ENCODE measurements around the gene NTN1.

The NTN1 gene

GRCh38 chr17:9175700-9176467, 154.6 kb downstream of the NTN1 start:
- no peak for DNase-seq (ENCODE audit: low read depth)
- H3K4me3 ChIP-seq (ENCODE audit: low read depth, low read length): no peak overlapping the region

GRCh38 chr17:9177212-9177611, 155.9 kb downstream of the NTN1 start:
- no peak for DNase-seq (ENCODE audit: low read depth)
- no peak overlapping the region for H3K4me3 ChIP-seq (ENCODE audit: low read depth, low read length)

GRCh38 chr17:9178319-9178718, 157.0 kb downstream of the NTN1 start:
- DNase-seq (ENCODE audit: low read depth): no peak
- H3K4me3 ChIP-seq (ENCODE audit: low read depth, low read length): no peak overlapping the region

GRCh38 chr17:9179602-9180001, 158.3 kb downstream of the NTN1 start:
- no peak overlapping the region for H3K4me3 ChIP-seq (ENCODE audit: low read depth, low read length)
- DNase-seq (ENCODE audit: low read depth): no peak

GRCh38 chr17:9181640-9182039, 160.3 kb downstream of the NTN1 start:
- DNase-seq (ENCODE audit: low read depth): no peak
- no peak overlapping the region for H3K4me3 ChIP-seq (ENCODE audit: low read depth, low read length)

- no peak for DNase-seq (ENCODE audit: low read depth)
- H3K4me3 ChIP-seq (ENCODE audit: low read depth, low read length): no peak overlapping the region
Measured at GRCh38 chr17:9183306-9183705, 162.0 kb downstream of the NTN1 start.

- H3K4me3 ChIP-seq (ENCODE audit: low read depth, low read length): no peak overlapping the region
- no peak for DNase-seq (ENCODE audit: low read depth)
Measured at GRCh38 chr17:9185142-9185541, 163.8 kb downstream of the NTN1 start.

GRCh38 chr17:9185688-9186284, 164.5 kb downstream of the NTN1 start:
- no peak for DNase-seq (ENCODE audit: low read depth)
- H3K4me3 ChIP-seq (ENCODE audit: low read depth, low read length): no peak overlapping the region

GRCh38 chr17:9187828-9188227, 166.5 kb downstream of the NTN1 start:
- H3K4me3 ChIP-seq (ENCODE audit: low read depth, low read length): no peak overlapping the region
- DNase-seq (ENCODE audit: low read depth): no peak

GRCh38 chr17:9188367-9188766, 167.1 kb downstream of the NTN1 start:
- no peak overlapping the region for H3K4me3 ChIP-seq (ENCODE audit: low read depth, low read length)
- DNase-seq (ENCODE audit: low read depth): no peak

GRCh38 chr17:9189870-9190269, 168.6 kb downstream of the NTN1 start:
- DNase-seq (ENCODE audit: low read depth): no peak

GRCh38 chr17:9192010-9192409, 170.7 kb downstream of the NTN1 start:
- DNase-seq (ENCODE audit: low read depth): no peak
- H3K4me3 ChIP-seq (ENCODE audit: low read depth, low read length): no peak overlapping the region

More at GRCh38 chr17:9189870-9190269, 168.6 kb downstream of the NTN1 start:
- no peak overlapping the region for H3K4me3 ChIP-seq (ENCODE audit: low read depth, low read length)

GRCh38 chr17:9195411-9195810, 174.1 kb downstream of the NTN1 start:
- no peak overlapping the region for H3K4me3 ChIP-seq (ENCODE audit: low read depth, low read length)
- DNase-seq (ENCODE audit: low read depth): no peak

GRCh38 chr17:9195961-9196670, 174.8 kb downstream of the NTN1 start:
- no peak overlapping the region for H3K4me3 ChIP-seq (ENCODE audit: low read depth, low read length)

GRCh38 chr17:9199571-9200551, 178.6 kb downstream of the NTN1 start:
- DNase-seq (ENCODE audit: low read depth): no peak
- no peak overlapping the region for H3K4me3 ChIP-seq (ENCODE audit: low read depth, low read length)

More at GRCh38 chr17:9195961-9196670, 174.8 kb downstream of the NTN1 start:
- DNase-seq (ENCODE audit: low read depth): no peak

GRCh38 chr17:9200699-9201359, 179.5 kb downstream of the NTN1 start:
- no peak overlapping the region for H3K4me3 ChIP-seq (ENCODE audit: low read depth, low read length)
- no peak for DNase-seq (ENCODE audit: low read depth)

- no peak overlapping the region for H3K4me3 ChIP-seq (ENCODE audit: low read depth, low read length)
- no peak for DNase-seq (ENCODE audit: low read depth)
Measured at GRCh38 chr17:9202532-9202931, 181.2 kb downstream of the NTN1 start.

GRCh38 chr17:9203771-9204425, 182.6 kb downstream of the NTN1 start:
- H3K4me3 ChIP-seq (ENCODE audit: low read depth, low read length): no peak overlapping the region
- no peak for DNase-seq (ENCODE audit: low read depth)

Measured in skeletal muscle cell (primary cell).